Mesodermal cell (in vitro differentiated cells): Measurements from ENCODE around the gene CDC42SE2.
"Not testable (repeated sequence)": the region's sequence is repeated elsewhere in the genome, so short reads cannot be mapped to it uniquely, and the experiment has no call there.

ENCODE experiments used
- H3K27ac ChIP-seq: 2 replicates; pipeline ENCODE4 v1.7.0; 2013; ENCODE audit warnings: mild to moderate bottlenecking, low read depth, low read length, moderate library complexity; ENCODE audit not compliant: severe bottlenecking
- H3K36me3 ChIP-seq: 2 replicates; pipeline ENCODE4 v1.7.1; 2013; ENCODE audit warnings: mild to moderate bottlenecking, low read length, moderate library complexity; ENCODE audit not compliant: control insufficient read depth, insufficient read depth
- H3K4me1 ChIP-seq: one replicate; pipeline ENCODE4 v1.7.1; 2013; ENCODE audit warnings: mild to moderate bottlenecking, low read length; ENCODE audit not compliant: insufficient read depth, control insufficient read depth, poor library complexity, severe bottlenecking
- H3K4me3 ChIP-seq: 2 replicates; pipeline ENCODE4 v1.7.0; 2013; ENCODE audit warnings: low read length, control low read depth, mild to moderate bottlenecking; ENCODE audit not compliant: insufficient read depth, poor library complexity, severe bottlenecking; ENCODE audit errors: extremely low read depth
- H3K9me3 ChIP-seq: 2 replicates; pipeline ENCODE4 v1.7.1; 2013; ENCODE audit warnings: mild to moderate bottlenecking, low read length, moderate library complexity; ENCODE audit not compliant: control insufficient read depth
- WGBS, 2 experiments: methylation state at CpG; one replicate each; pipeline ENCODE4 v1.1.5; 2013; ENCODE audit warnings: missing lambda C conversion rate in 2 of 2; ENCODE audit not compliant: insufficient coverage in 2 of 2; 5-methylcytosine and 5-hydroxymethylcytosine counted together

Gene CDC42SE2

DNA sequence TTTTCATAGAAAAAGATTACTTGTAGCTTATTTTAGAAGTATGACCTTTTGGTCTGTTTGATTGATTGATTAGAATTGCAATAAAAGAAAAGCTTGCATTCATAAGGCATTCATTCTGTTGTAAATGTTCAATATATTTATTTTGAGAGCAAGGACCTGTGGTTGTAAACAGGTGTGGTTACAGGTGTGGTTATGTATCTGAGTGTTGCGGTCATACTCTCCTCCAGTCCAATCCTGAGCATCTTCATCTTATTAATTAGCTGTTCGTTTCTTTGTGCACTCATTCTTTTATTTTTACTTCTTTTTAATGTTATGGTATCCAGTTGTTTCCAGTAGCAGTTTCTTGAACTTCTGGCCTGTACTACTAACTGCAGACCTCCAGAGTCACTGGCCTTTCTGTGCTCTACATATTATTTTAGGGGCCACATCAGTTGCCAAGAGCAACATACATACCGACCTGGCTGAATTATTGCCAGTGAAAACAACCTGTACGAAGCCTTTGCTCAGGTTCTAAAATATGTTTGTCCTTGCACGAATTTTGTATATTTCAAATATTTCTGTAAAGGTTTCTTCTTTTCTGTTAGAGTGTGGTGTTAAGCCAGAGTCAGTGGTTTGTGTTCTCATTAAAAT is 128.7 kb downstream of the CDC42SE2 start:
- 85 to 100% methylated on average over 1 to 2 of the region's 5 CpGs for WGBS, 2 experiments
- Histone ChIP-seq H3K4me3 (no peak overlapping the region), H3K9me3 (no peaks in the 10 kb centered on the region), H3K27ac (no peak overlapping the region), H3K4me1 (no peaks in the 10 kb centered on the region), H3K36me3 (peaks cover 65% of the 10 kb centered on the region)

DNA sequence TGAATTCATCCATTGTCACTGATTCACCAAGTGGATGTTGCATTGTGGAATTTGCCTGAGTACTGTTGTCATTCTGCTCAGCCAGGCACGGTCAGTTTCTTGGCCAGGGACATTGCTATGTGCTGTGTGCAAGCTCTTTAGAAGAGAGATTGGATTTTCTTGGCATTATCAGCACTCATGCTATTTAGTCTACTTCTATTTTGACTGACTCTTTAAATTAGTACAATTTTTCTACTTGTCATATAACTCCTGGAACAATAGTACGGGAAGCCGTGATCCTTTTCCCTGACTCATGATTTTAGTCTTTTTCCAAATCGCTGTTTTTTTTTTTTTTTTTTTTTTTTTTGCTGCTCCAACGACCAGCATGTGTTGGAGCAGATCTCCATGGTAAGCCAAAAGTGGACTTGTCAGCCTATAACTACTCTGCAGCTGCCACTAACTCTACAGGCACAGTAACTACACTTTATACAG is 129.7 kb downstream of the CDC42SE2 start:
- H3K27ac ChIP-seq = no peak overlapping the region
- no peaks in the 10 kb centered on the region for H3K9me3 ChIP-seq
- peaks cover 63% of the 10 kb centered on the region for H3K36me3 ChIP-seq
- 92 to 100% methylated on average over 3 to 4 of the region's 5 CpGs for WGBS, 2 experiments
- H3K4me1 ChIP-seq = no peaks in the 10 kb centered on the region
- no peak overlapping the region for H3K4me3 ChIP-seq

DNA sequence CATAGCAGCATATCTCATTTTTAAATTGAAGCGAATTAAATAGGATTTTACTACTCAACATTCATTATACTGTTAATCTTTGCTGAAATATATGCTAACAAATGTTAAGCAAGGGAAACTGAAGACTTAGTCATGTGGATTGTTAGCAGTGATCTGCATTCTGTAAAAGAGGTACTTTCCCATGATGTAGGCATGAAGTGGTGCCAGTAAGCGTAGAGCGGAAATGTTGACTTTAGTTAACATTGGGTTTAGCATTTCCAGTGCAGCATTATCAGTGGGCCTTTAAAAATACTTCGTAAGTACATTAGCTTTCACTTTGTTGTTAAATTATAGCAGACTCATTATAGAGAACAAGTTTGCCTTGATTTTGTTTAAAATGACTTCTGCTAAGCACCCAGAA is 130.3 kb downstream of the CDC42SE2 start:
- Histone ChIP-seq H3K36me3 (peaks cover 68% of the 10 kb centered on the region), H3K4me1 (no peaks in the 10 kb centered on the region), H3K27ac (no peak overlapping the region), H3K9me3 (no peaks in the 10 kb centered on the region), H3K4me3 (no peak overlapping the region)
- 92 to 95% methylated on average over 2 of the region's 4 CpGs for WGBS, 2 experiments

DNA sequence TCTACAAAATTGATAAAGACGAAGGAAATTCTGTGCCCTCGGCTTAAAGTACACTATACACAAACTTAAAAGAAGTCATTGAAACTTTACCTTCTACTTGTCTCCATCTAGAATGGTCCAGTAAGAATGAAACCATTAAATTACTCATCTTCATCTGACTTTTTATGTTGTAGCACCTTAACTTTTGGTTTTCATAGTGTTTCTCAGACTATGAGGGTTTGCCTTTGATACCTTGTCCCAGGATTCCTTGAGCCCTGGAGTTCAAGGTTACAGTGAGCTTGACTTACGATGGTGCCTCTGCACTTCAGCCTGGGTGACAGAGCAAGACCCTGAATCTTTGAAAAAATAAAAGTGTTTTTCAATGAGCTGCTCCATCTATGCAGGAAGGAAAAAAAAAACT is 132.2 kb downstream of the CDC42SE2 start:
- WGBS, 2 experiments = 88 to 100% methylated on average over 3 of the region's 3 CpGs
- Histone ChIP-seq H3K27ac (no peak overlapping the region), H3K4me1 (no peaks in the 10 kb centered on the region), H3K9me3 (peaks cover under 1% of the 10 kb centered on the region), H3K36me3 (peaks cover 69% of the 10 kb centered on the region), H3K4me3 (no peak overlapping the region)

DNA sequence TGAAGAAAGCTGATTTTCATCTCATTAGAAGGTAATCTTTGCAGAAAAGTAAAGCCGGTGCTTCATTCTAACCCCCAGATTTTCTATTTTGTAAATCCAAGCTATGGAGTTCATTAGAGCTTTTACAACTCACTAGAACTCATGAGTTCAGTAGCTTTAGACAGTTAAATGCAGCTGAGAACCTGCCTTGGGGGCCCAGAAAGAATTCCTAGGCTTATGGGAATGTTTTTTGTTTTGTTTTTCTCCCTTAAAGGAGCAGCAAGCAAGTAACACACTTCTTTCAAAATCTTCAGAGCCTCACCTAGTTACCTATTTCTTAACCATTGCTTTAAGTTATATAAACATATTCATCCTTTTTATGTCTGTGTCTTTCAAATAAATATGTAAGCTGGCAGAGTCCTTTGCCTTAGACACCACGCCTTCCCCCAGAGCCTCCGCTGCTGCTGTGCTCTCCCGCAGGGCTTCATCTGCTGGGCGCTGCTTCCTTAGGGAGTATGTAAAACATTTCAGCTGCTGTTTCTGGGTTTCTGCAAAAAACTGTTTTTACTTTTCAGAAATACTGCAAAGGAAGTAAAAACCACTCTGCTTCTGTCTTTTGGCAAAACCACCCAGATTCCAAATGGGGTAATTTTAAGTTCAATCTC is 132.9 kb downstream of the CDC42SE2 start:
- H3K4me1 ChIP-seq = no peaks in the 10 kb centered on the region
- no peak overlapping the region for H3K27ac ChIP-seq
- no peak overlapping the region for H3K4me3 ChIP-seq
- 92% methylated on average over 4 of the region's 5 CpGs; no CpG with 5 or more reads in 1 of the 2 experiments for WGBS, 2 experiments
- H3K9me3 ChIP-seq = peaks cover 4% of the 10 kb centered on the region
- peaks cover 69% of the 10 kb centered on the region for H3K36me3 ChIP-seq

DNA sequence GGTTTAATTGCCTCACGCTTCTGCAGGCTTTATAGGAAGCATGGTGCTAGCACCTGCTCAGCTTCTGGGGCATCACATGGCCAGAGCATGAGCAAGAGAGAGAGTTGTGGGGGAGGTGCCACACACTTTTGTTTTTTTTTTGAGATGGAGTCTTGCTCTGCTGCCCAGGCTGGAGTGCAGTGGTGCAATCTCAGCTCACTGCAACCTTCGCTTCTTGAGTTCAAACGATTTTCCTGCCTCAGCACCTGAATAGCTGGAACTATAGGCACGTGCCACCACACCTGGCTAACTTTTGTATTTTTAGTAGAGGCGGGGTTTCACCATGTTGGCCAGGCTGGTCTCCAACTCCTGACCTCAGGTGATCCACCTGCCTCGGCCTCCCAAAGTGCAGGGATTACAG is 135.2 kb downstream of the CDC42SE2 start:
- 94 to 96% methylated on average over 4 to 6 of the region's 6 CpGs for WGBS, 2 experiments
- H3K36me3 ChIP-seq = peaks cover 52% of the 10 kb centered on the region
- not testable (repeated sequence) for H3K4me3 ChIP-seq, H3K4me1 ChIP-seq, H3K27ac ChIP-seq, H3K9me3 ChIP-seq

- Histone ChIP-seq H3K36me3 (peaks cover 40% of the 10 kb centered on the region), H3K9me3 (peaks cover 4% of the 10 kb centered on the region), H3K4me3 (no peak overlapping the region), H3K4me1 (no peaks in the 10 kb centered on the region), H3K27ac (no peak overlapping the region)
- WGBS, 2 experiments = 95 to 100% methylated on average over 2 to 3 of the region's 3 CpGs
Observed at GRCh38 chr5:131400585-131400984, 136.7 kb downstream of the CDC42SE2 start.

- H3K36me3 ChIP-seq = peaks cover 23% of the 10 kb centered on the region
- 89 to 95% methylated on average over 2 of the region's 2 CpGs for WGBS, 2 experiments
- peaks cover 4% of the 10 kb centered on the region for H3K9me3 ChIP-seq
Observed at GRCh38 chr5:131405674-131406073, 141.8 kb downstream of the CDC42SE2 start.

DNA sequence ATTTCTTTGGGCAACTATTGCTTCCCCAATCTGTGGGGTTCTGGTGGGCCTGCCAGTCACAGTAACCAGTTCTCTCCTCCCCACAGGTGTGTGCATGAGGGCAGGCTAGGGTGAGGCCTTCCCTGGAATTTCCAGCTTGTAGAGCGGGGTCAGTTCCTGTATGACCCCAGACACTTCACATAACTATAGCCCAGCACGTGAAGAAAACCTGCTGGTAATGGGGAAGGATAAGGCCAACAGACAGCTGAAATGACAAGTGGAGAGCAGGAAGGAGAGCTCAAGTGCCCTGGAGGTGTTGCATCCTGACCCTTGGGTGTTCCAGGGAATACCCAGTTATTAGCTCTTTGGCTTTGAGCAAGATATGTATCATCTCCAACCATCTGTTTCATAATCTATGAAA is 142.2 kb downstream of the CDC42SE2 start:
- H3K27ac ChIP-seq = no peak overlapping the region
- no peaks in the 10 kb centered on the region for H3K4me1 ChIP-seq
- H3K36me3 ChIP-seq = peaks cover 23% of the 10 kb centered on the region
- no peak overlapping the region for H3K4me3 ChIP-seq
- no CpG with 5 or more reads among the region's 2 CpGs for WGBS, 2 experiments
- peaks cover 3% of the 10 kb centered on the region for H3K9me3 ChIP-seq

More at GRCh38 chr5:131405674-131406073, 141.8 kb downstream of the CDC42SE2 start:
- Histone ChIP-seq H3K27ac (no peak overlapping the region), H3K4me3 (no peak overlapping the region), H3K4me1 (no peaks in the 10 kb centered on the region)

GRCh38 chr5:131406975-131407638 is 143.3 kb downstream of the CDC42SE2 start:
- H3K36me3 ChIP-seq = peaks cover 22% of the 10 kb centered on the region
- H3K4me3 ChIP-seq = no peak overlapping the region
- 93 to 98% methylated on average over 4 to 5 of the region's 6 CpGs for WGBS, 2 experiments
- H3K4me1 ChIP-seq = no peaks in the 10 kb centered on the region
- H3K27ac ChIP-seq = no peak overlapping the region
- no peaks in the 10 kb centered on the region for H3K9me3 ChIP-seq
